IMR-90 (cell line): ENCODE measurements around the gene ABCF3.

Experiments used
- FOS ChIP-seq: fragments of 150-350 bp; IDR thresholded peaks from 2 replicates; pipeline ENCODE4 v1.6.1; 2016; ENCODE audit warnings: low read depth, low read length
- POLR2A ChIP-seq: IDR thresholded peaks from 2 replicates; pipeline ENCODE4 v1.6.1; 2012; ENCODE audit warnings: mild to moderate bottlenecking, low read depth, low read length
- RAD21 ChIP-seq: IDR thresholded peaks from 2 replicates; pipeline ENCODE4 v1.6.1; 2012; ENCODE audit warnings: low read length, improper control_type of control experiment
- TF ChIP-seq, protein P1 (sequence below): conservative IDR thresholded peaks from 2 replicates; pipeline ENCODE4 v1.5.1; 2012; ENCODE audit warnings: mild to moderate bottlenecking, low read depth, low read length, improper control_type of control experiment
- TF ChIP-seq, protein P2 (sequence below): fragments of 150-350 bp; IDR thresholded peaks from 2 replicates; pipeline ENCODE4 v1.6.1; 2017; ENCODE audit warnings: mild to moderate bottlenecking, antibody characterized with exemption, low read length, low read depth

DNA sequence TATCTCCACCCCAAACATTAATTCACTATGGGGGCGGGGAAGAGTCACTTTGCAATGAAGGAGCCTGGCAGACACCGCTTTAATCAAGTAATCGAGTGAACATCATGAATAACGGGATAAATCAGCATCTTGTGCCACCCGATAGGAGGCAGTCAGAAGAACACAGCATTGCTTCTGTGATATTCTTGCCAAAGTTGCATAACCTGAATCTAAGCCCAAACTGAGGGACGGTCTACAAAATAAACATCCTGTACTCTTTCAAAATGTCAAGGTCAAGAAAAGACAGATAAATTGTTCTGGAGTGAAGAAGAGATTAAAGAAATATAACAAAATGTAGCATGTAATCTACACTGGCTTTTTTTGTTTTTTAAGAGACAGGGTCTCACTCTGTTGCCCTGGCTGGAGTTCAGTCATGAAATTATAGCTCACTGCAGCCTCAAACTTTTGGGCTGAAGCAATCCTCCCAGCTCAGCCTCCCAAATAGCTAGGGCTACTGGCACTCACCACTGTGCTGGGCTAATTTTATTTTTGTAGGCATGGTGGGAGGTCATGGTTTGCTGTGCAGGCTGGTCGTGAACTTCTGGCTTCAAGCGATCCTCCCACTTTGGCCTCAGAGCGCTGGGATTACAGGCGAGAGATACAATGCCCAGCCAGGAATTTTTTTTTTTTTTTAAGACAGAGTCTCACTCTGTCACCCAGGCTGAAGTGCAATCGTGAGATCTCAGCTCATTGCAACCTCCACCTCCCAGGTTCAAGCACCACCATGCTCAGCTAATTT is 23.3 kb downstream of the ABCF3 start:
- TF ChIP-seq POLR2A: no peak
- TF ChIP-seq, protein P1, sequence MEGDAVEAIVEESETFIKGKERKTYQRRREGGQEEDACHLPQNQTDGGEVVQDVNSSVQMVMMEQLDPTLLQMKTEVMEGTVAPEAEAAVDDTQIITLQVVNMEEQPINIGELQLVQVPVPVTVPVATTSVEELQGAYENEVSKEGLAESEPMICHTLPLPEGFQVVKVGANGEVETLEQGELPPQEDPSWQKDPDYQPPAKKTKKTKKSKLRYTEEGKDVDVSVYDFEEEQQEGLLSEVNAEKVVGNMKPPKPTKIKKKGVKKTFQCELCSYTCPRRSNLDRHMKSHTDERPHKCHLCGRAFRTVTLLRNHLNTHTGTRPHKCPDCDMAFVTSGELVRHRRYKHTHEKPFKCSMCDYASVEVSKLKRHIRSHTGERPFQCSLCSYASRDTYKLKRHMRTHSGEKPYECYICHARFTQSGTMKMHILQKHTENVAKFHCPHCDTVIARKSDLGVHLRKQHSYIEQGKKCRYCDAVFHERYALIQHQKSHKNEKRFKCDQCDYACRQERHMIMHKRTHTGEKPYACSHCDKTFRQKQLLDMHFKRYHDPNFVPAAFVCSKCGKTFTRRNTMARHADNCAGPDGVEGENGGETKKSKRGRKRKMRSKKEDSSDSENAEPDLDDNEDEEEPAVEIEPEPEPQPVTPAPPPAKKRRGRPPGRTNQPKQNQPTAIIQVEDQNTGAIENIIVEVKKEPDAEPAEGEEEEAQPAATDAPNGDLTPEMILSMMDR: no peak
- TF ChIP-seq, protein P2, sequence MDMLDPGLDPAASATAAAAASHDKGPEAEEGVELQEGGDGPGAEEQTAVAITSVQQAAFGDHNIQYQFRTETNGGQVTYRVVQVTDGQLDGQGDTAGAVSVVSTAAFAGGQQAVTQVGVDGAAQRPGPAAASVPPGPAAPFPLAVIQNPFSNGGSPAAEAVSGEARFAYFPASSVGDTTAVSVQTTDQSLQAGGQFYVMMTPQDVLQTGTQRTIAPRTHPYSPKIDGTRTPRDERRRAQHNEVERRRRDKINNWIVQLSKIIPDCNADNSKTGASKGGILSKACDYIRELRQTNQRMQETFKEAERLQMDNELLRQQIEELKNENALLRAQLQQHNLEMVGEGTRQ: no peak
- no peak for TF ChIP-seq FOS
- TF ChIP-seq RAD21: no peak
